GM12878 (cell line): ENCODE results near the gene UHRF2. TPM values are rescaled to one million over a fixed set of nuclear protein-coding genes. Genes with fewer than 3 reads are reported as not detected.

Source experiments
- ATAC-seq: fragments of 200-7000 bp; cut with Tn5 transposase; 3 replicates; pipeline ENCODE4 v1.9.1; 2020; ENCODE audit warnings: mild to moderate bottlenecking, moderate library complexity
- BruUV-seq: library from RNA; stranded (reverse); fragments of 400-500 nt; replicated peaks from 2 replicates; lab custom pipeline; 2021; lab: Mats Ljungman, UMichigan
- CTCF ChIA-PET: fragments of 300-600 bp; sonication (Branson Sonifier 250); formaldehyde crosslinking; extraction: SDS; loops from one replicate; lab custom pipeline; 2021; ENCODE audit warnings: inconsistent platforms; lab: Yijun Ruan, JAX
- POLR2A ChIA-PET: fragments of 350-600 bp; formaldehyde crosslinking; extraction: SDS; loops from one replicate; lab custom pipeline; 2021; ENCODE audit warnings: inconsistent platforms; lab: Charles Lee
- RAD21 ChIA-PET: fragments of 300-600 bp; sonication (Branson Sonifier 250); formaldehyde crosslinking; loops from one replicate; lab custom pipeline; 2023; ENCODE audit warnings: antibody characterized with exemption; ENCODE audit not compliant: unreplicated experiment; lab: Charles Lee
- SMC1A ChIA-PET: fragments of 300-600 bp; sonication (Branson Sonifier 250); formaldehyde crosslinking; loops from one replicate; lab custom pipeline; 2023; ENCODE audit not compliant: unreplicated experiment, uncharacterized antibody; lab: Charles Lee
- DNase-seq: peaks from one replicate; pipeline ENCODE4 v3.0.0-alpha.2; 2011; ENCODE audit warnings: low read depth, low spot score
- FAIRE-seq: peaks from 3 replicates; lab custom pipeline; 2011; peaks lifted over from hg19 to GRCh38; lab: Jason Lieb, UNC
- H2AFZ ChIP-seq: 2 replicates; pipeline ENCODE4 v1.6.0; 2011; ENCODE audit warnings: low read depth, low read length, control low read depth; ENCODE audit not compliant: control insufficient read depth
- H3K27ac ChIP-seq: 2 replicates; pipeline ENCODE4 v1.5.1; 2011; ENCODE audit warnings: control low read depth; ENCODE audit not compliant: control insufficient read depth, insufficient read depth
- H3K27me3 ChIP-seq, 2 experiments: replicated peaks in 1 of 2; 2 replicates each; pipeline versions ENCODE4 v1.6.0 to v1.6.1; 2011; ENCODE audit warnings: low read length in 1 of 2; ENCODE audit not compliant: control insufficient read depth in 2 of 2, insufficient read depth in 2 of 2
- H3K36me3 ChIP-seq, 2 experiments: 2 replicates each; pipeline ENCODE4 v1.5.1; 2011; ENCODE audit warnings: low read length in 1 of 2; ENCODE audit not compliant: control insufficient read depth in 2 of 2, insufficient read depth in 2 of 2
- H3K4me1 ChIP-seq: 2 replicates; pipeline ENCODE4 v1.6.1; 2011; ENCODE audit warnings: mild to moderate bottlenecking, low read length, moderate library complexity, mixed read lengths; ENCODE audit not compliant: control insufficient read depth, insufficient read depth
- H3K4me2 ChIP-seq: 2 replicates; pipeline ENCODE4 v1.6.0; 2011; ENCODE audit warnings: control low read depth; ENCODE audit not compliant: control insufficient read depth, insufficient read depth
- H3K4me3 ChIP-seq: fragments of 200-600 bp; sonication (generic); 2 replicates; pipeline ENCODE4 v1.5.1; 2016
- H3K79me2 ChIP-seq: 2 replicates; pipeline ENCODE4 v1.6.0; 2011; ENCODE audit warnings: low read length; ENCODE audit not compliant: control insufficient read depth, insufficient read depth
- H3K9ac ChIP-seq: 2 replicates; pipeline ENCODE4 v1.8.0; 2011; ENCODE audit warnings: low read length, control low read depth, mixed read lengths; ENCODE audit not compliant: control insufficient read depth, insufficient read depth
- H3K9me3 ChIP-seq: replicated peaks from 3 replicates; pipeline ENCODE4 v1.5.1; 2011; ENCODE audit warnings: mild to moderate bottlenecking, low read length; ENCODE audit not compliant: control insufficient read depth, insufficient read depth
- H4K20me1 ChIP-seq: 2 replicates; pipeline ENCODE4 v1.6.0; 2011; ENCODE audit not compliant: control insufficient read depth, insufficient read depth
- BACH1 ChIP-seq: fragments of 450-650 bp; IDR thresholded peaks from 2 replicates; pipeline ENCODE4 v1.6.1; 2017; ENCODE audit warnings: mild to moderate bottlenecking, borderline replicate concordance
- CEBPB ChIP-seq, 2 experiments: fragments of 150-350 bp in 1 of 2; IDR thresholded peaks; 2 replicates each; pipeline ENCODE4 v1.6.1; 2012 to 2014; ENCODE audit warnings: low read depth in 2 of 2, low read length in 2 of 2, borderline replicate concordance in 1 of 2, inconsistent platforms in 1 of 2
- CHD2 ChIP-seq: IDR thresholded peaks from 2 replicates; pipeline ENCODE4 v1.6.1; 2011; ENCODE audit warnings: low read depth, low read length, improper control_type of control experiment, borderline replicate concordance
- EED ChIP-seq: sonication (generic); IDR thresholded peaks from 2 replicates; pipeline ENCODE4 v1.6.1; 2016; ENCODE audit warnings: antibody characterized with exemption, low read depth
- IKZF1 ChIP-seq: fragments of 450-650 bp; conservative IDR thresholded peaks from 2 replicates; pipeline ENCODE4 v1.6.1; 2017; ENCODE audit warnings: antibody characterized with exemption, mild to moderate bottlenecking
- MEF2B ChIP-seq: fragments of 450-650 bp; IDR thresholded peaks from 2 replicates; pipeline ENCODE4 v1.6.1; 2018; ENCODE audit warnings: mild to moderate bottlenecking, moderate library complexity; ENCODE audit not compliant: partially characterized antibody, poor library complexity, severe bottlenecking
- SMC3 ChIP-seq: IDR thresholded peaks from 2 replicates; pipeline ENCODE4 v1.6.1; 2011; ENCODE audit warnings: low read length, improper control_type of control experiment, borderline replicate concordance
- SRF ChIP-seq, 2 experiments: IDR thresholded peaks; 2 replicates each; pipeline ENCODE4 v1.6.1; 2011; ENCODE audit warnings: low read depth in 2 of 2, low read length in 2 of 2, mild to moderate bottlenecking in 1 of 2, moderate library complexity in 1 of 2
- TAF1 ChIP-seq: IDR thresholded peaks from 2 replicates; pipeline ENCODE4 v1.6.1; 2011; ENCODE audit warnings: mild to moderate bottlenecking, low read depth, low read length, borderline replicate concordance
- TCF12 ChIP-seq: IDR thresholded peaks from 2 replicates; pipeline ENCODE4 v1.6.1; 2011; ENCODE audit warnings: low read depth, mild to moderate bottlenecking, low read length
- TCF7 ChIP-seq: IDR thresholded peaks from 2 replicates; pipeline ENCODE4 v1.6.1; 2014; ENCODE audit warnings: antibody characterized with exemption, borderline replicate concordance
- YY1 ChIP-seq: IDR thresholded peaks from 2 replicates; pipeline ENCODE4 v1.6.1; 2011; ENCODE audit warnings: low read depth, mild to moderate bottlenecking, low read length
- ZNF217 ChIP-seq: fragments of 450-650 bp; IDR thresholded peaks from 2 replicates; pipeline ENCODE4 v1.6.1; 2017; ENCODE audit warnings: antibody characterized with exemption, mild to moderate bottlenecking
- ZZZ3 ChIP-seq: IDR thresholded peaks from 2 replicates; pipeline ENCODE4 v1.6.1; 2011; ENCODE audit warnings: low read depth; ENCODE audit not compliant: control insufficient read depth, insufficient read length
- WGBS: methylation state at CpG from one replicate; pipeline ENCODE4 v1.1.6; 2016; ENCODE audit warnings: low lambda C conversion rate; ENCODE audit not compliant: insufficient replicate concordance, insufficient coverage; ENCODE audit errors: missing lambda C conversion rate; 5-methylcytosine and 5-hydroxymethylcytosine counted together
- in situ Hi-C: fragments of 300-500 bp; cut with MboI; formaldehyde crosslinking; loops from 9 replicates; pipeline ENCODE4 v1.14.3; 2018; ENCODE audit warnings: mixed read lengths
- intact Hi-C: fragments of 100-400 bp; cut with micrococcal nuclease; formaldehyde crosslinking; loops from one replicate; pipeline ENCODE4 v1.14.2; 2022; ENCODE audit not compliant: unreplicated experiment
- polyA plus RNA-seq, 11 experiments: library from polyadenylated mRNA; depleted of rRNA in 4 of 11; unstranded in 6 of 11; stranded (reverse) in 5 of 11; fragments of >200 nt; fragmentation: Nextera tagmentation in 4 of 11; fragmentation: Illumina TruSeq in 1 of 11; extraction: Ambion mirVana in 4 of 11; extraction: Trizol in 1 of 11; gene quantifications; 1 replicate in 1 of 11; 2 replicates in 10 of 11; pipeline versions ENCODE4 v1.2.1 to v1.2.3, GENCODE V29; 2011 to 2016; ENCODE audit warnings: inconsistent platforms in 2 of 11, missing spikeins in 2 of 11, low read depth in 1 of 11
- total RNA-seq, 4 experiments: library from RNA; depleted of rRNA in 3 of 4; stranded (reverse); fragments of >200 nt in 3 of 4; fragmentation: Illumina TruSeq in 1 of 4; extraction: Trizol in 1 of 4; gene quantifications; 2 replicates each; pipeline versions ENCODE4 v1.2.1 to v1.2.3, GENCODE V29; 2013 to 2021
- TF ChIP-seq, protein P1 (sequence below): IDR thresholded peaks from 2 replicates; pipeline ENCODE4 v1.6.1; 2012; ENCODE audit warnings: low read depth, low read length, improper control_type of control experiment
- TF ChIP-seq, protein P2 (sequence below): fragments of 450-650 bp; IDR thresholded peaks from 2 replicates; pipeline ENCODE4 v1.6.1; 2014; ENCODE audit warnings: mild to moderate bottlenecking
- TF ChIP-seq, protein P3 (sequence below): fragments of 450-650 bp; IDR thresholded peaks from 2 replicates; pipeline ENCODE4 v1.6.1; 2017; ENCODE audit warnings: mild to moderate bottlenecking
- TF ChIP-seq, protein P4 (sequence below): IDR thresholded peaks from 2 replicates; pipeline ENCODE4 v1.6.1; 2012; ENCODE audit warnings: low read depth, low read length, improper control_type of control experiment

UHRF2 gene
- total and polyA plus RNA-seq, 10 of the 15 experiments (the other 5 are each of a cell fraction or from before 2014, with no cell fraction given): 11.2 to 95.8 (median 43.1) TPM

DNA sequence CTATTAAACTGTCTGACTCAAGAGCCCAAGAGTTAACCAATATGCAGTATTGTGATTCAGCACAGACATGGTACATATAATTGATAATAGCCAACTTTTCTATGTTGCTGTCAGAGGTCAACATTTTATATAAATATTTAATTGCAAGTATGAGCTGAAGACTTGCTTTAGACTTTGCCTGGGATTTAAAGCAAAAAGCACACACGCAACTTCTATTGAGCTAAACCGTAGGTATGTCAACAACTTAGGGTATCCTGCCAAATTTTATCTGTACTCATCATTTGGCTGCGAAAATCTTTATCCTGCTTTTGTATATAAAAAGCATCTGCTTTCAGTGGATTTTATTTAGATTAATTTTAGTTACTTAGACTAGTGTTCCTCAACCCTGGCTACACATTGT, 27.4 kb downstream of the UHRF2 start:
- no peaks in the 10 kb centered on the region for H3K9me3 ChIP-seq
- ATAC-seq (no peak), FAIRE-seq (no peak), DNase-seq (no peak)
- H3K79me2 ChIP-seq: peaks cover 96% of the 10 kb centered on the region
- POLR2A ChIA-PET: interaction anchor here (0.7 to 1.0 kb wide), 3 partner anchors 10 to 27 kb away, joined by 3 read pairs; partner anchors contain the start of gene UHRF2
- 94% methylated on average over 3 of the region's 3 CpGs for WGBS
- H3K27me3 ChIP-seq: no peaks in the 10 kb centered on the region
- H3K4me1 ChIP-seq: no peaks in the 10 kb centered on the region
- intact Hi-C loops (no loop called here), in situ Hi-C loops (no loop called here)
- H3K4me3 ChIP-seq: no peak overlapping the region
- BruUV-seq: no TSS peak
- H2AFZ ChIP-seq: no peak overlapping the region
- H4K20me1 ChIP-seq: no peaks in the 10 kb centered on the region
- no peak overlapping the region for H3K9ac ChIP-seq
- CTCF ChIA-PET: interaction anchor here (1.1 to 1.4 kb wide), 2 partner anchors 10 to 39 kb away, joined by 4 read pairs; no protein-coding TSS in a partner anchor
- SMC1A ChIA-PET: interaction anchor here (0.8 to 1.8 kb wide), 3 partner anchors 9 to 28 kb away, joined by 3 to 4 read pairs (median 3); no protein-coding TSS in a partner anchor
- no peak for TF ChIP-seq CEBPB (IDR thresholded peaks at IDR 0.05; ENCODE audit: borderline replicate concordance in 1 of 2, low read depth in 2 of 2, low read length in 2 of 2)
- no peak for TF ChIP-seq MEF2B
- TF ChIP-seq BACH1: no peak
- TF ChIP-seq ZZZ3: no peak
- TF ChIP-seq, protein P1, sequence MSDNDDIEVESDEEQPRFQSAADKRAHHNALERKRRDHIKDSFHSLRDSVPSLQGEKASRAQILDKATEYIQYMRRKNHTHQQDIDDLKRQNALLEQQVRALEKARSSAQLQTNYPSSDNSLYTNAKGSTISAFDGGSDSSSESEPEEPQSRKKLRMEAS: no peak
- no peak for TF ChIP-seq TCF7
- TF ChIP-seq EED: no peak
- TF ChIP-seq, protein P2, sequence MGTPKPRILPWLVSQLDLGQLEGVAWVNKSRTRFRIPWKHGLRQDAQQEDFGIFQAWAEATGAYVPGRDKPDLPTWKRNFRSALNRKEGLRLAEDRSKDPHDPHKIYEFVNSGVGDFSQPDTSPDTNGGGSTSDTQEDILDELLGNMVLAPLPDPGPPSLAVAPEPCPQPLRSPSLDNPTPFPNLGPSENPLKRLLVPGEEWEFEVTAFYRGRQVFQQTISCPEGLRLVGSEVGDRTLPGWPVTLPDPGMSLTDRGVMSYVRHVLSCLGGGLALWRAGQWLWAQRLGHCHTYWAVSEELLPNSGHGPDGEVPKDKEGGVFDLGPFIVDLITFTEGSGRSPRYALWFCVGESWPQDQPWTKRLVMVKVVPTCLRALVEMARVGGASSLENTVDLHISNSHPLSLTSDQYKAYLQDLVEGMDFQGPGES: no peak
- no peak for TF ChIP-seq SMC3
- no peak for TF ChIP-seq TCF12
- TF ChIP-seq, protein P3, sequence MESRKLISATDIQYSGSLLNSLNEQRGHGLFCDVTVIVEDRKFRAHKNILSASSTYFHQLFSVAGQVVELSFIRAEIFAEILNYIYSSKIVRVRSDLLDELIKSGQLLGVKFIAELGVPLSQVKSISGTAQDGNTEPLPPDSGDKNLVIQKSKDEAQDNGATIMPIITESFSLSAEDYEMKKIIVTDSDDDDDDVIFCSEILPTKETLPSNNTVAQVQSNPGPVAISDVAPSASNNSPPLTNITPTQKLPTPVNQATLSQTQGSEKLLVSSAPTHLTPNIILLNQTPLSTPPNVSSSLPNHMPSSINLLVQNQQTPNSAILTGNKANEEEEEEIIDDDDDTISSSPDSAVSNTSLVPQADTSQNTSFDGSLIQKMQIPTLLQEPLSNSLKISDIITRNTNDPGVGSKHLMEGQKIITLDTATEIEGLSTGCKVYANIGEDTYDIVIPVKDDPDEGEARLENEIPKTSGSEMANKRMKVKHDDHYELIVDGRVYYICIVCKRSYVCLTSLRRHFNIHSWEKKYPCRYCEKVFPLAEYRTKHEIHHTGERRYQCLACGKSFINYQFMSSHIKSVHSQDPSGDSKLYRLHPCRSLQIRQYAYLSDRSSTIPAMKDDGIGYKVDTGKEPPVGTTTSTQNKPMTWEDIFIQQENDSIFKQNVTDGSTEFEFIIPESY: no peak
- TF ChIP-seq CHD2: no peak
- TF ChIP-seq YY1: no peak
- TF ChIP-seq SRF (IDR thresholded peaks at IDR 0.05; ENCODE audit: low read depth in 2 of 2, low read length in 2 of 2): no peak
- TF ChIP-seq, protein P4, sequence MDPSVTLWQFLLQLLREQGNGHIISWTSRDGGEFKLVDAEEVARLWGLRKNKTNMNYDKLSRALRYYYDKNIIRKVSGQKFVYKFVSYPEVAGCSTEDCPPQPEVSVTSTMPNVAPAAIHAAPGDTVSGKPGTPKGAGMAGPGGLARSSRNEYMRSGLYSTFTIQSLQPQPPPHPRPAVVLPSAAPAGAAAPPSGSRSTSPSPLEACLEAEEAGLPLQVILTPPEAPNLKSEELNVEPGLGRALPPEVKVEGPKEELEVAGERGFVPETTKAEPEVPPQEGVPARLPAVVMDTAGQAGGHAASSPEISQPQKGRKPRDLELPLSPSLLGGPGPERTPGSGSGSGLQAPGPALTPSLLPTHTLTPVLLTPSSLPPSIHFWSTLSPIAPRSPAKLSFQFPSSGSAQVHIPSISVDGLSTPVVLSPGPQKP: no peak
- TF ChIP-seq TAF1: no peak
- TF ChIP-seq IKZF1: no peak
- TF ChIP-seq ZNF217: no peak
- H3K36me3 ChIP-seq: peaks cover 0 to 26% of the 10 kb centered on the region in 2 experiments
- RAD21 ChIA-PET: interaction anchor here (1.0 to 1.4 kb wide), 2 partner anchors 14 to 23 kb away, joined by 3 read pairs; no protein-coding TSS in a partner anchor
- no peak overlapping the region for H3K4me2 ChIP-seq
- H3K27ac ChIP-seq: no peak overlapping the region
